Measurements from ENCODE around the gene KCTD15.
"Not testable (repeated sequence)": the region's sequence is repeated elsewhere in the genome, so short reads cannot be mapped to it uniquely, and the experiment has no call there.

Gene KCTD15

DNA sequence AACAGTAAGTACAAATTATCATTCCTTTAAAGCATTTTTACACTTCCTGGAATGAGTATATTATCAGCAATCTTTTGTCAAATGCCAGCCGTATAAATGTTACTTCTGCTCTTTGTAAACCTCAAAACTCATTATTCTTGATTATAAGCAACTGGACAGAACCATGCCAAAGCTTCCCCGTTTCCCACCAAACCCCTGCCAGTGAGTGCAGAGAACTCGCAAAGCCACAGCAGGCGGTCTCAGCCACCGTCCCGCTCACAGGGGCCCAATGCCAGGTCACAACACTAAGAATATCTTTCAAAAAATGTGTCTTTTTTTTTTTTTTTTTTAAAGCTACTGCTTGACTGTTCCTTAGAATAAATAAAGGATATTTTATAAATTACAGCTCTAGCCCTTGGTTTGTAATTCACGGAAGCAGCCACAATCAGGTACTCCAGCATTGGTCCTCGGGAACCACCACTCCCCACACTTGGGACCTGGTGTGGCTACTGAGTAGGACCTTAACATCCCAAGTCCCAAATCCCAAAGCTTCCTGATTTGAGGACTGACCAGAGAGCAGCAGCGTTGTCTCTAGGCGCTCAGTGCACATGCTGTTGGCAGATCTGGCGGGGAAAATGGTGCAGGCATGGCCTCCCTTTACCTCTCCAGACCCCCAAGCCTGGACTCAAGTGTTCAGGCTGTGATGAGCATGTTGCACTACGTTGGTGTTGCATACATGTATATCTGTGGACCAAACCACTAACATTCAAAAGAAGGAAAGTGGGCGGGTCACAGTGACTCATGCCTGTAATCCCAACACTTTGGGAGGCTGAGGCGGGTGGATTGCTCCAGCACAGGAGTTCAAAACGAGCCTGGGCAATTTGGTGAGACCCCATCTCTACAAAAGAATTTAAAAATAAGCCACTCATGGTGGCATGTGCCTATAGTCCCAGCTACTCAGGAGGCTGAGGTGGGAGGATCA, 19.0 kb downstream of the KCTD15 start:
- FAIRE-seq = no peak

DNA sequence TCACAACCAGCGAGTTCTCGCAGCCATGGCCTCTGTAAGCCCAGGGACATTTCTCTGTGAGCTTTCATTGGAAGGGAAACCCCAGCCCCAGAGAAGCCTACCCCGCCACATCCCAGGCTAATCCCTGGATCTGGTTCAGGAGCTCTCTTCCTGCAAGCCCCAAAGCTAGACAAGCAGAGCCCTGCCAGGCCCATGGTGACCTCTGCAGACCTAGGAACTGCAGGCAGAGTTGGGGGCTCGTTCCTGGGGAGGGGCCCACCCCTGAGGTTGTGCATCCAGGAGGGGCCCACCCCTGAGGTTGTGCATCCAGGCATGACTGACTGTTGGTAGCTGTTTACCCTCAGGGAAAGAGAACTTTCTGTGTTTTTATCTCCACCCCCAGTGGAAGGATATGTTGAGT, 21.7 kb downstream of the KCTD15 start:
- no peak for FAIRE-seq

DNA sequence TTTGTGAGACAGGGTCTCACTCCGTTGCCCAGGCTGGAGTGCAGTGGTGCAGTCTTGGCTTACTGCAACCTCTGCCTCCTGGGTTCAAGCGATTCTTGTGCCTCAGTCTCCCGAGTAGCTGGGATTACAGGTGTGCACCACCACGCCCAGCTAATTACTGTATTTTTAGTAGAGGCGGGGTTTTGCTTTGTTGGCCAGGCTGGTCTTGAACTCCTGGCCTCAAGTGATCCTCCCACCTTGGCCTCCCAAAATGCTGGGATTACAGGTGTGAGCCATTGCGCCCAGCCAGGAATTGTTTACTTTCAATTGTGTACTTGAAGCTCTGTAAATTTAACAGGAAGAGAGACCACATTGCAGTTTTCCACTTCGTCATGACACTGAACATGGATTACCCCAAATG, 22.4 kb downstream of the KCTD15 start:
- not testable (repeated sequence) for FAIRE-seq

DNA sequence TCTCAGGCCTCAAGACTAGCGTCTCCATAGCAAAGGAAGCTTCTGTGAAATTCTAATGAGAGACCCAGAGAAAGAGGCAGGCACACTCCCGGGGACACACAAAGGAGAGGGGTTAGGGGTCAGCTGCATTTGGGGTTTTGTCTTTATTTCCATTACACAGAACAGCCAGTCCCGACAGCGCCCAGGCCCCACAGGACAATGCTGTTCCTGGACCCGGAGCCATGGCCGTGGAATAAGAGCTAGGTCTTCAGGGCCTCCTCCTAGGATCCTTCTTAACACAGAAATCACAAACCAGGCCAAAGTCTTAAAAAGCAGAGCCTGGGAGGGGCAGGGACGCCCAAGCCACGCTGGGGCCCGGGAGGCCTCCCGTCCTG, 22.8 kb downstream of the KCTD15 start:
- FAIRE-seq = no peak

DNA sequence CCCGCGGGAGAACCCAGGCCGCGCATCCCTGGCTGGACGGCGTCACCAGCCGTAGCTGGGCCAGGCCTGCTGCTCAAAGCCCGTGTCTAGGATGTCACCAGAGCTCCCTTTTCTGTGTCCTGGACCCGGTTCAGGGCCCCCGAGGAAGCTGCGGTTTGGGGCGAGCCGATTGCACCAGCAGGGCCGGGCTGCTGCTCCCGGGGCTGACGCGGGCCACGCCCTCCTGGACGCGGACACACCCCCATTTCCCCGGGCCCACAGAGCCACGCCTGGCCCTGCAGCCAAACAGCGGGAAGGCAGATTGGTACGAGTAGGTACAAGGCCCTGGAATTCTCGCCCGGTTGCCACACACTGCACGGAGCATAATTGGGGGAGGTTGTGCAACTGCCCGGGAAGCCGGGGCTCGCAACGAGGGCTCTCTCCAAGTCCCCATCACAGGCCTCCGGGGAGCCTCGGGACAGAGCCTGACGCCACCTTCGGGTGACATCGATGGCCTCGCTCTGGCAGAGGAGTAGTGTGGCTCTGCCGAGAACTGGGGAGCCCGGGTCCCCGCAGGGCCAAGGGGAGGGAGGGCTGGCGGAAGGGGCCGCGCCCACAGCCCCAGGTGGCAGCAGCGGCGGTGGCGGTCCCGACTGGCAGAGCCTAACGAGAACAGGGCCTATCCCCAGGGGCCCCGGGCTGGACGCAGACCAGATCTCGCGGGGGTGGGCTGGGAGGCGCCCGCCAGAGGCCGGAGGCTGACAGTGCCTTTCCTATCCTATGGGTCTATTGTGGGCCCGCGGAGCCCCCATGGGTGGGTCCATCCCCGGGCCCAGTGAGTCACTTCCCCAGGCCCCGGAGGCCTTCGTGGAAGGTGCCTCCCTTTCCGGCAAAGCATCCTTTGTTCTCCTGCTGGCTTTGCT, 23.5 kb downstream of the KCTD15 start:
- FAIRE-seq = no peak

DNA sequence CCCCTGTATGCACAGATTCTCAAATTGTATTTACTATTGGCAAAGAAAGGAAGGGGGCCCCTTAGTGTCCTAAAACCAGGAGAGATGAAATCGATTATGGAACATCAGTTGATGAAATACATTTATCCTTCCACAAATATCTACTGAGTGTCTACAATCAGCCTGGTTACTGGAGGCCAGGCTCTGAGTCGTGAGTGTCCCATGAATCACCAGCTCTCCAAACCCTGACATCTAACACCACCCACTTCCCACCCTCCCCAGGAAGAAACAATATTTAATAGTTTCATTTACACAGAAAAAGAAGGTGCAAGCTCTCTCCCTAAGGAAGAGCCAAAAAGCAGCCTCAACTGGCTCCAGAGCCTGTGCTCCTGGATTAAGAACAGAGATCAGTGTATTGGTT, 25.2 kb downstream of the KCTD15 start:
- no peak for FAIRE-seq

DNA sequence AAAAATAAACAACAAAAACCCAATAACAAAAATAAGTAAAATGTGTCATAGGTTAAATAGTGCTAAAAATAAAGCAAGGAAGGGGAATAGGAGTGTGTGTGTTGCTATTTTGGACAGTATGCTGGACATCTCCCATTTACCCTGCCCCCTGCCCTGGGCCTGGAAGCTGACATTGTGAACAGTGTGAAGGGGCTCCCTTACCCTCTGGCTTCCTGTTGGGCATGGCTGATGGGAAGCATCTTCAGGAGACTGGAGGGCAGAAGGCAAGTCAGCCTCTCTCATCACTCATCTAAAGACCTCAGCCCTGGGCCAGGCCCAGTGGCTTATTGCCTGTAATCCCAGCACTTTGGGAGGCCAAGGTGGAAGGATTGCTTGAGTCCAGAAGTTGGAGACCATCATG, 26.7 kb downstream of the KCTD15 start:
- FAIRE-seq = no peak

DNA sequence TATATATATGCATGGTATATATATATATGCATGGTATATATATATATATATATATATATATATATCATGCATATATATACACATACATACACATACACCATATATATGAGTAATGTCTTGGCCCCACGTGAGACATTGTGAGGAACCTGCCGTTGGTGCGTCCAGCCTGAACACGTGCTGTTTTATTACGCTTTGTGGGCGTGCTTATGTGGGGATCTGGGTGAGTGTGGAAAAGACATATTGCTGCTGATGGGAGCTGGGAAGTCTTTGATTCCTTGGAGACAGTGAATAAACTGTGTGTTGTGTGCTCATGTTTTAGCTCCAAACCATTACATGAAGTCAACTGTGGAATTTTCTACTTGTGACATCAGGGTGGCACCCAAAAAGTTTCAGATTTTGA, 28.9 kb downstream of the KCTD15 start:
- no peak for FAIRE-seq

DNA sequence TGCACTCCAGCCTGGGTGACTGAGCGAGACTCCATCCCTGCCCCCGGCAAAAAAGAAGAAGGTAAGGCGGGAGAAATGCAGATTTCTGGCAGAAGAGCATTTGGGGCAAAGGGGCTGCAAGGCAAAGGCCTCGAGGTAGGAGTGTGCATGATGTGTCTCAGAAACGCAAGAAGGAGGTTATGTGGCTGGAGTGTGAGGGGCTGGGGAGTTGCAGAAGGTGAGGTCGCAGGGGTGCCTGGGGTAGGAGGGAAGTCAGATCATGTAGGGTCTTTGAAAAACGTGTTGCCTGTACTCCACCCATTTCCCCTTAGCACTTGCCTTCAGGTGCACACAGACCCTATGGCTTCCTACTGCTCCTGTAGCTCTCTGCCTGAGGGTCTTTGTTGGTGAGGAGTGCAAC, 29.9 kb downstream of the KCTD15 start:
- no peak for FAIRE-seq

DNA sequence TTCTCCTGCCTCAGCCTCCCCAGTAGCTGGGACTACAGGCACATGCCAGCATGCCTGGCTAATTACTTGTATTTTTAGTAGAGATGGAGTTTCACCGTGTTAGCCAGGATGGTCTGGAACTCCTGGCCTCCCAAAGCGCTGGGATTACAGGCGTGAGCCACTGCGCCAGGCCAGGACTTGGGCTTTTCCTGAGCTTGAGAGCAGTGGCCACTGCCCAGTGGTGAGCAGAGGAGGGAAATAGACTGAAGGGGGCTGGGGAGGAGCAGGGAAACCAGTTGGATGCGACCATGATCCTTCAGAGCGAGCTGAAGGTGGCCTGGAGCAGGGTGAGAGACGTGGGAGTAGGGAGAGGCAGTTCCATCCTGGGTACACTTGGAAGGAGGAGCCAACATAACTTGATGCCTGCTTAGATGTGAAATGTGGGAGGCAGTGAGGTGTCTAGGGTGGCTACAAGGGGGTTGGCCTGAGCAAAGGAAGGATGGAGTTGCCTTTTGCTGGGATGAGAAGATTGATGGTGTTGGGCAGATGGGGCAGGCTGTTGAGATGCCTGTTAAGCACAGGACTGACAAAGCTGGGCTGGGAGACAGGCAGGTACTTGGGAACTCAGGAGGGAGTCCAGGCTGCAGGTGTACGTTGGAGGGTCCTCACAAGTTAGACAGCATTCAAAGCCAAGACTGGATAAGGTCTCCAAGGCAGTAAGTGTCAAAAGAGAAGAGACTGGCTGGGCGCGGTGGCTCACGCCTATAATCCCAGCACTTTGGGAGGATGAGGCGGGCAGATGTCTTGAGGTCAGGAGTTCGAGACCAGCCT, 31.8 kb downstream of the KCTD15 start:
- FAIRE-seq = no peak

DNA sequence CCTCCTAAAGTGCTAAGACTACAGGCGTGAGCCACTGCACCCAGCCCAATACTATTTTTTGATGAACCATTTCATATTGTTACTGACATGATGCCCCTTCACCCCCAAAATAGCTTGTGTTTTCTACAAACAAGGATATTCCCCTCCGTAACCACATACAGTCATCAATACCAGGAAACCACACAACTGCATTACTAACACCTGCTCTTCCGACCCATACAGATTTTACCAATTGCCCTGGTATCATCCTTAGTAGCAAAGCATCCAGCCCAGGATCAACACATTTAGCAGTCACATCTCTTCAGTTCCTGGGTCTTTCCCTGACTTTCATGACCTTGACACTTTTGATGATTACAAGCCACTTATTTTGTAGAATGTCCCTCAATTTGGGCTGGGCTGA, 33.6 kb downstream of the KCTD15 start:
- FAIRE-seq = no peak

DNA sequence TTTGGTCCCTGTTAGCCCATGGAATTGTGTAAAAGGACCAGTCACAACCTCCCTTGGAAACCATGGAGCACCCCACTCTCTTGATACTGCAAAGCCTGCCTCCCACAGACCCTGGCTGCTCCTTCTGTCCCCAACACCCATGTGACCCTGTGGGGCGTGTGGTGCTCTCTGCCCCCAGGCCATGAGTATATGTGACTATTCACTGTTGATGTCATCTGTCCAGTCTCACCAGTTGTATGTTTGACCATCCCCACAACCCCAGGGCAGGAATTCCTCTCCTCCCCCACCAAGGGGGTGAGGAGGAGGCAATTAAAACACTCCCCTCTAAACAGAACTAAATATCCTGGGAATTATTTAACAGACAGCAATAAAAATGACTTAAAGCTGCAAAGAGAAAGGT, 35.2 kb downstream of the KCTD15 start:
- FAIRE-seq = no peak

DNA sequence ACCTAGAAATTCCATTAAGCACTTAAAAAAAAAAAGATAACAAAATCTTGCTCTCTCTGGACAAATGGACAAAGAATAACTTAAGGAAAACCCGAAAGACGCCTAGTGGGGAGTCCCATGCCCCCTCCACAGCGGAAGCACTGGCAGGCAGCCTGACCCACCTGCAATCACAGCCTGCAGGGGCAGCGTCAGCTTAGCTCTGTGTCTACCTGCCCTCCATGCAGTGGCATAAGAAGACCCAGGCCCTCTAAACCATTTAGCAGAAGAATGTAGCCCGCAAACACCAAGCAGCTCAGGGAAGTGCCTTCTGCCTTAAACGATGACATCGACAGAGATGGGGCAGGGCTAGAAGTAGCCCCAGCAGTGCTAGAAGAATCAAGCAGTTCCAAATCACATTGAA, 36.0 kb downstream of the KCTD15 start:
- no peak for FAIRE-seq

DNA sequence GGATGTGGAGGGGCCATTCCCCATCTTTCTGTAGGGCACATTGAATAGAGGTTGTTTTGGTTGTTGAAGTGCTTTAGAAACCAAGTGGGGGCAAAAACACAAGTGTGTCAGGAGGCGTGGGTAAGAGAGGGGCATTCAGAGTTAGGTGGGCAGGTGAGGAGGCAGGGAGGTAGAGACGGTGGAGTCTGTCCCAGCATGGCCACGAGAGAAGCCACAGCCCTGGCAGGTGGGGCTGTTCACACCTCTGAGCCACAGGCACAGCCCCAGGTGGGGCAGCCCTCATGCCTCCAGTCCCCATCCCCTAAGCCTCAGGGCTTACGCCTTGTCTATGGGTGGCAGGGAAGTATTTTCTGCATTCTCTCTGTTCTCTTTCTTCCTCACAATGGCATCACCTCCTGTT, 43.7 kb downstream of the KCTD15 start:
- no peak for FAIRE-seq

DNA sequence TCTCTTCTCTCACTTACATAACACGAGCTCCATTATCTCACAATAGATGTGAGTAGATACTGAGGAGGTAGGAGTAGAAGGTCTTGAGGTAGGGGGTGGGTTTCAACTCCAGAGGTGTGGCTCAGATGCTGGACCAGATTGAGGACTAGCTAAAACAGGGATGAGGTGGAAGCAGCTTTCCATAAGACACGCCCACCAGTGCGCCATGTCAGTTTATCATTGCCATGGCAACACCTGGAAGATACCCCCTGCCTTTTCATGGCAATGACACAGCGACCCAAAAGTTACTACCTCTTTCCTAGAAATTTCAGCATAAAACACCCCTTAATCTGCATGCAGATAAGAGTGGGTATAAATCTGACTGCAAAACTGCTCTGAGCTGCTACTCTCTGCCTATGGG, 44.1 kb downstream of the KCTD15 start:
- FAIRE-seq = no peak

DNA sequence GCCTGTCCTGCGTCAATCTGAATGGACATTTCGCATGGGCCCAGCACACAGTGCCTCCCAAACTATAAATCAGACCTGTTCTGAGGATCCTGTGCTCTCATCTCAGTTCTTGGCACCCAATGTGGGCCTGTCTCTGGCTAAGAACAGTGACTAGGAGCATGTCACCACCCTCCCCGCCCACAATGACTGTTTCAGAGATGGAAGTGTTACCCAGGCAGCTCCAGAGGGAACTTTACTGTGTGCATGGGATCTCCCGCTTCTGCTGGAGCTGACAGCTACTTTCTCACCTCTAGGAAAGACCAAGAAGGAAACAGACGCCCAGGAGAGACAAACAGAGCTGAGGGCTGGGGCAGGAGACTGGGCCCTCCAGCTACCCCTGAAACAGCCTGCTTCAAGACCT, 45.0 kb downstream of the KCTD15 start:
- FAIRE-seq = no peak

DNA sequence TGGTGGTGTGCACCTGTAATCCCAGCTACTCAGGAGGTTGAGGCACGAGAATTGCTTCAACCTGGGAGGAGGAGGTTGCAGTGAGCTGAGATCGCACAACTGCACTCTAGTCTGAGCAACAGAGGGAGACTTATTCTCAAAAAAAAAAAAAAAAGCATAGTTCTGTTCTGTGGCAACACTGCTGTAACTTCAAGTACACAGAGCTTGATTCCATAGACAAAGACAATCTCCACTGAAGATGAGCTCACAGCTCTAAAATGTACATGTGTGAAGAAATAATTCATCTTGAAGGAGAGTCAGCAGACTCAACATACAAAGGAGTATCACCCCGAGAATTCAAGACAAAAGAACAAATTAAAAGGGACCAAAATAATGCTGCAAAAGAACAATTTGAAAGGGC, 47.8 kb downstream of the KCTD15 start:
- FAIRE-seq = no peak

DNA sequence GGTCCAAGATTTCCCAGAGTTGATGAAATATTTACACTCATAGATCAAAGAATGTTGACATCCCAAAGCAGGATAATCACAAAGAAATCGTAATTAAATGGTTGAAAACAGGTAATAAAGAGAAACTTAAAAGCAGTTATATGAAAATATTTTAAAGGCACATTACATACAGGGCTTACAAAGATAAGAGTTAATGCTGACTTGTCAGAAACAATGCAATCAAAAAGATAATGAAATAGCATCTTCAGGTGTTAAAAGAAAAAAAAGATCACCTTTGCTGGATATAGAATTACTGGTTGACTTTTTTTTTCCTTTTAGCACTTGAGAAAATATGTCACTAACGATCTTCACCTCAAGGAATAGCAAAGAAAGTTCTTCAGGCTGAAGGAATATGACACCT, 48.8 kb downstream of the KCTD15 start:
- FAIRE-seq = no peak

DNA sequence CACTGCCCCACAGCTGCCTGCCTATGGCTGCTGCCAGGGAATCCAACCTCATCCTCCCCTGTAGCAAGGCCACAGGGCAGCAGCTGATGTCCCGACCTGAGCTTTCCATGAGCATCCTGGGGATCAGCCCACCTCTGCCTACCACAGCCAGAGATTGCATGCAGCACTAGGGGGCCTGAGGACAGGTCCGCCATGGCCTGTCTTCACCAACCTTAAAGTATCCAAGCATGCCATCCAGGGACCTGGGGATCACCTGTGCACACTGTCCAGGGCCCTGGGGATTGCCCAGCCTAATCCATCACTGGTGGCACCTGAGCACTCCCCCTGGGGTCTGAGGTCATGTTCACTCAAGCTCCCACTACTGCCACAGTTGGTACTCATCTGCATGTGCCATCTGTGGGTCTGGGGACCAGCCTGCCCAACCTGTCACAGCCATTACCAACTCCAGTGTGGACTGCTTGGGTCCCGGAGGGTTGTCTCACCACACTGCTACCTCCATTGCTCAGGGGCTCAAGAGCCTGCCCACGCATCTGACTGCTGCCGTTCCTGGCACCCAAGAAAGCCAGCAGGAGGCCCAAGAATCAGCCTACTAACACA, 53.0 kb downstream of the KCTD15 start:
- FAIRE-seq = no peak

DNA sequence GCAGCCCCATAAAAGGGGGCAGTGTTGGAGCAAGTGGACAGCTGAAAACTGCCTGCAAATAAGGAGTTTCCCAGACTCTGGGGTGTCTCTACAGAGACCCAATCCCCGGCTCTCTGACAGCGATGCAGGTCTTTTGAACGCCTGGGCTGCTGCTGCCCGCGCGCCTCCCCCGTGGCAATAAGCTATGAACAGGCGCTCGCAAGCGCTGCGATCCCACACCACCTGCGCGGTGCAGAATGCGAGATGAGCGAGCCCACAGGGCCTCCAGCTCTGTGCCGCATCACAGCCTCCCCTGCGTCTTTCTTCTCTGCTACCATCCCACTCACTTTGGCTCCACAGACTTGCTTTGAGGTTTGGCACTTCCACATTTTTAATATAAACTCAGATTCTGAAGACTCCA, 62.3 kb downstream of the KCTD15 start:
- FAIRE-seq = no peak

DNA sequence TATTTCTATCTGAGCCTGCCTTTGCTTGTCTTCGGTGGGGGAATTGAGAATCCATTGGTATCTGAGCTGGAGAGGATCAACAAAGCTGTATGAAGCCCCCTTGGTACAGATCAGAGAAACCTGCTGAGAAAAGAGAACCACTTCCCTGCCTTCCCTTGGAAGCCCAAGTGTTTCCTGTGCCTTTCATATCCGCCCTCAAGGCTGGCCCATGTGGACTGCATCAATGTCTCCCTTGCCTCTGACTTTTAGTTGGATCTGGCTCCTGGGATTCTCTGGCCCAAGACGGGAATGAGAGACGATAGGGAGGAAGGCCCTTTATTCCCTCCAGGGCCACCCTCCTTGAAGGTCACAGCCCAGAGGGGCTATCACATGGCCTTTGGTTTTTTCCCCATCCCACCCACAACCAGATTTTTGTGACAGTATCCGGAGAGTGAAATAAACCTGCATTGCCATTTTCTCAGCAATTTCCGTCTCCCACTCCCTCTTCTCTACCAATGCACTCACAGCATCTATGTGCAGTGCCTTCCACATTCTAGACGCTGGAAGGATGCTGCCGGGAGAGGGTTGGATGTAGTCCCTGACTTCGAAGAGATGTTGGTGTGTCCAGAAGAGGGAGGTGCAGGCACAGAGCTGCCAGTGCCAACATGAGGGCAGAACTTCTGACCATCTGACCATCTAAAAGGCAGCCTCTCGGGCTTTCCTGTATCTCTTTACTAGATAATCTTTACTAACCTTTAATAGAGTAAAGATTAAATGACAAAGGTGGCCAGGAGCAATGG, 63.8 kb downstream of the KCTD15 start:
- no peak for FAIRE-seq

DNA sequence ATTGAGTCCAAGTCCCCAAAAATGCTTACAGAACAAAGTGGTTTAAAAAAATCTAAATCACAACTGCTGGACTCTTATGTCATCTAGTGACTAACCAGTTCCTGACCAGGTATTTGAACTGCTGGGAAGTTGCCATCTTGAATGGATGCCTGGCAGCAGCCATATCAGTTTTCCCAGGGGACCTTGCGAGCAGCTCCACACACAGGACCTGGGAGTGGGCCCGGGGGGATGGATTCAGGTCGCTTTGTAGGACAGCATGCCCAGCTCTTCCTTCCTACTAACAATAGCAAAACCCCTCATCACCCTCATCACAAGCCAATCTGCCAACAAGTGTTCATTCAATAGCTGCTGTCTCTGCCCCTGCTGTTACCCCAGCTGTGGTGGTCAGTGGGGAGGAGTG, 65.3 kb downstream of the KCTD15 start:
- FAIRE-seq = no peak
